Measurements from ENCODE around the gene PSD. TPM values are rescaled to one million over a fixed set of nuclear protein-coding genes. Genes with fewer than 3 reads are reported as not detected.
"Not testable (repeated sequence)": the region's sequence is repeated elsewhere in the genome, so short reads cannot be mapped to it uniquely, and the experiment has no call there.

The PSD gene
- total RNA-seq (1 to 10 TPM; 2.9 to 5.1 TPM), total RNA-seq (2.9 to 3.8 reads per million in 2 donors)

- ATAC-seq (no peak), DNase-seq (no peak)
- Mint-ChIP-seq H3K4me1 (peaks cover 20% of the 10 kb centered on the region), H3K4me3 (peak within 1 kb of the TSS; percentile 98), H3K27ac (peak within 1 kb of the TSS; percentile 37), H3K36me3 (ENCODE audit: low read depth) (peaks cover 5% of the 10 kb centered on the region), H3K27me3 (peaks cover 35% of the 10 kb centered on the region)
- H3K9me3 ChIP-seq (ENCODE audit: control insufficient read depth, low read length, poor library complexity, severe bottlenecking), result no peaks in the 10 kb centered on the region
Measured at GRCh38 chr10:102418622-102419268, at the start of gene PSD. Gene PSD (minus strand): TSS chr10:102418785. CDS start chr10:102417038, 1,747 bp downstream.

GRCh38 chr10:102467971-102468438 is 49.4 kb upstream of the PSD start:
- peaks cover 8% of the 10 kb centered on the region for H3K4me1 Mint-ChIP-seq
- H3K9me3 ChIP-seq (ENCODE audit: control insufficient read depth, low read length, poor library complexity, severe bottlenecking), result no peaks in the 10 kb centered on the region
- no peaks in the 10 kb centered on the region for H3K36me3 Mint-ChIP-seq (ENCODE audit: low read depth)
- H3K27ac Mint-ChIP-seq, result no peak overlapping the region
- H3K27me3 Mint-ChIP-seq, result no peaks in the 10 kb centered on the region
- ATAC-seq, result no peak
- no peak for DNase-seq
- H3K4me3 Mint-ChIP-seq, result no peak overlapping the region

DNA sequence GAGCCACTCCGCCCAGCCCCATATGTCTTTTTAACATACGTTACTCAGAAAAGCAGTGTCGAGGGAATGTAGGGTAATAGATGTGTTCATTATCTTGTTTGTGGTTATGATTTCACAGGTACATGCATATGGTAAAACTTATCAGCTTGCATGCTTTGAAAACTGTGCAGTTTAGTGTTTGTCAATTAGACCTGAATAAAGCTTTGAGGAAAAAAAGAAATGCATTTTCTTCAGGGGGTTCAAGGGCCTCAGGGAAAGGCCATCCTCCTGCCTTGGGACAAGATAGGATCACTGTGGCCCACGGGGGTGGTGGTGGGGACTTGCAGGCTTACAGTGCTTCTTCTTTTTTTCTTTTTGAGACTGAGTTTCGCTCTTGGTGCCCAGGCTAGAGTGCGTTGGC is 48.7 kb upstream of the PSD start:
- Mint-ChIP-seq H3K36me3 (ENCODE audit: low read depth) (no peaks in the 10 kb centered on the region), H3K27ac (no peak overlapping the region), H3K4me1 (peaks cover 11% of the 10 kb centered on the region), H3K27me3 (no peaks in the 10 kb centered on the region), H3K4me3 (no peak overlapping the region)
- DNase-seq (no peak), ATAC-seq (no peak)
- no peaks in the 10 kb centered on the region for H3K9me3 ChIP-seq (ENCODE audit: control insufficient read depth, low read length, poor library complexity, severe bottlenecking)

- H3K27ac Mint-ChIP-seq, result no peak overlapping the region
- DNase-seq, result no peak
- no peaks in the 10 kb centered on the region for H3K36me3 Mint-ChIP-seq (ENCODE audit: low read depth)
- H3K4me1 Mint-ChIP-seq, result peaks cover 24% of the 10 kb centered on the region
- no peak for ATAC-seq
- no peaks in the 10 kb centered on the region for H3K9me3 ChIP-seq (ENCODE audit: control insufficient read depth, low read length, poor library complexity, severe bottlenecking)
- H3K4me3 Mint-ChIP-seq, result no peak overlapping the region
- no peaks in the 10 kb centered on the region for H3K27me3 Mint-ChIP-seq
Measured at GRCh38 chr10:102465466-102465865, 46.9 kb upstream of the PSD start.

DNA sequence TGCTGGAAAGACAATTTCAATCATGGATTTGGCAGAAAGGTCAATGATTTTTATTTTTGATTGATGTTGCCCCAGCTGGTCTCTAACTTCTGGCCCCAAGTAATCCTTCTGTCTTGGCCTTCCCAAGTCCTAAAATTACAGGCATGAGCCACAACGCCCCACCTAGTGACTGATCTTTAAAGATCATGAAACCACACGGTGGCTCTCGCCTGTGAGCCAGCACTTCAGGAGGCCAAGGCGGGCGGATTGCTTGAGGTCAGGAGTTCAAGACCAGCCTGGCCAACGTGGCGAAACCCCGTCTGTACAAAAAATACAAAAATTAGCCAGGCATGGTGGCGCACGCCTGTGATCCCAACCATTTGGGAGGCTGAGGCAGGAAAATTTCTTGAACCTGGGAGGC is 45.4 kb upstream of the PSD start:
- Mint-ChIP-seq H3K36me3 (ENCODE audit: low read depth) (no peaks in the 10 kb centered on the region), H3K27ac (no peak overlapping the region), H3K4me3 (no peak overlapping the region), H3K27me3 (no peaks in the 10 kb centered on the region), H3K4me1 (peaks cover 25% of the 10 kb centered on the region)
- ATAC-seq, result no peak
- no peak for DNase-seq
- H3K9me3 ChIP-seq (ENCODE audit: control insufficient read depth, low read length, poor library complexity, severe bottlenecking), result no peaks in the 10 kb centered on the region

DNA sequence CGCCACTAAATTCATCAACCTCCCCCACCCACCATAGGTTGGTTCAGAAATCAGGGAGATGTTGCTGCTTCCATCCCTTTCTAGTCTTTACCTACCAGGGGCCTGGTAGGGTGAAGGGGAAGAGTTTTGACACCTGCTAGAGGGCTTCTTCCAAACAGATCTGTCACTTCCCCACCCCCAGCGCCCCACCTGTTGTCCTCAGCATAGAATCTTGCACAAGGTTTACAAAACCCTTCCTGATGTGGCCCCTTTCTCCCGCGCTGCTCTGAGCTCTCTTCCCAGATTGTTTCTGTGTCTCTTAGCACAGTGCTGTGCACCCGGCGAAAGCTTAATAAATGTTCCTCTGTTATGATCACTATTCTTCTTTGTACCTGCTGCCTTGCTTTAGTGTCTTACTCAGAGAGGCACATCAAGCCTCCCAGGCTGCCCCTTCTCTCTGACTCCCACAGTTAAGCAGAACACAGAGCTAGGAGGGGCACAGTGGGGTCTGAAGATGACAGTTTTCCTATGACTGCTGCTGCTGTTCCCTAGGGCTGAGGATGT is 44.0 kb upstream of the PSD start:
- no peak for DNase-seq
- H3K4me1 Mint-ChIP-seq, result peaks cover 25% of the 10 kb centered on the region
- H3K9me3 ChIP-seq (ENCODE audit: control insufficient read depth, low read length, poor library complexity, severe bottlenecking), result no peaks in the 10 kb centered on the region
- H3K36me3 Mint-ChIP-seq (ENCODE audit: low read depth), result no peaks in the 10 kb centered on the region
- H3K4me3 Mint-ChIP-seq, result peak overlapping the region; percentile 92
- H3K27me3 Mint-ChIP-seq, result no peaks in the 10 kb centered on the region
- no peak for ATAC-seq
- no peak overlapping the region for H3K27ac Mint-ChIP-seq

- Mint-ChIP-seq H3K27me3 (no peaks in the 10 kb centered on the region), H3K4me1 (peaks cover 25% of the 10 kb centered on the region), H3K4me3 (peak overlapping the region; percentile 92), H3K27ac (peak overlapping the region; percentile 93), H3K36me3 (ENCODE audit: low read depth) (no peaks in the 10 kb centered on the region)
- H3K9me3 ChIP-seq (ENCODE audit: control insufficient read depth, low read length, poor library complexity, severe bottlenecking), result no peaks in the 10 kb centered on the region
- ATAC-seq, result peak; percentile 99
- peak; percentile 89 to 97 (median 91) for DNase-seq
Measured at GRCh38 chr10:102461187-102462054, 42.8 kb upstream of the PSD start.

- H3K27ac Mint-ChIP-seq, result peak overlapping the region; percentile 93
- H3K36me3 Mint-ChIP-seq (ENCODE audit: low read depth), result no peaks in the 10 kb centered on the region
- H3K4me1 Mint-ChIP-seq, result peaks cover 25% of the 10 kb centered on the region
- H3K9me3 ChIP-seq (ENCODE audit: control insufficient read depth, low read length, poor library complexity, severe bottlenecking), result no peaks in the 10 kb centered on the region
- H3K4me3 Mint-ChIP-seq, result peak overlapping the region; percentile 92
- ATAC-seq (peak; percentile 25), DNase-seq (no peak)
- no peaks in the 10 kb centered on the region for H3K27me3 Mint-ChIP-seq
Measured at GRCh38 chr10:102460836-102461186, 42.2 kb upstream of the PSD start.

DNA sequence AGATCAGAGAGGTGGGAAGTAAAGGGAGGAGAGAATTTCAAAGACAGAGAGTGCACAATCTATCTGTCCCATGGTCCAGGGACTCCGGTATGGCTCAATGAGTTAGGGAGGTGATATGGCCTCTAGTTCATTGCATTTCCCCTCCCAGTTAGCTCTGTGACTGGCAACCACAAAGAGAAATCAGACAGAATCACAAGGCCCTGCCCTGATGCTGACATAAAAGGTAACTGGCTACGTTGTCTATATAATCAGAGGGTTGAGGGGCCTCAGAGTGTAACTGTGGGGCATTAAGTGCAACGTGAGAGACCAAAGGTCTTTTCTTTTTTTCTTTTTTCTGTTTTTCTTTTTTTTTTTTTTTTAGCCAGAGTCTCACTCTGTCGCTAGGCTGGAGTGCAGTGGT is 40.1 kb upstream of the PSD start:
- H3K36me3 Mint-ChIP-seq (ENCODE audit: low read depth), result no peaks in the 10 kb centered on the region
- peak overlapping the region; percentile 8 for H3K27ac Mint-ChIP-seq
- no peak overlapping the region for H3K4me3 Mint-ChIP-seq
- H3K4me1 Mint-ChIP-seq, result peaks cover 25% of the 10 kb centered on the region
- no peaks in the 10 kb centered on the region for H3K9me3 ChIP-seq (ENCODE audit: control insufficient read depth, low read length, poor library complexity, severe bottlenecking)
- no peak for ATAC-seq
- DNase-seq, result no peak
- H3K27me3 Mint-ChIP-seq, result no peaks in the 10 kb centered on the region

DNA sequence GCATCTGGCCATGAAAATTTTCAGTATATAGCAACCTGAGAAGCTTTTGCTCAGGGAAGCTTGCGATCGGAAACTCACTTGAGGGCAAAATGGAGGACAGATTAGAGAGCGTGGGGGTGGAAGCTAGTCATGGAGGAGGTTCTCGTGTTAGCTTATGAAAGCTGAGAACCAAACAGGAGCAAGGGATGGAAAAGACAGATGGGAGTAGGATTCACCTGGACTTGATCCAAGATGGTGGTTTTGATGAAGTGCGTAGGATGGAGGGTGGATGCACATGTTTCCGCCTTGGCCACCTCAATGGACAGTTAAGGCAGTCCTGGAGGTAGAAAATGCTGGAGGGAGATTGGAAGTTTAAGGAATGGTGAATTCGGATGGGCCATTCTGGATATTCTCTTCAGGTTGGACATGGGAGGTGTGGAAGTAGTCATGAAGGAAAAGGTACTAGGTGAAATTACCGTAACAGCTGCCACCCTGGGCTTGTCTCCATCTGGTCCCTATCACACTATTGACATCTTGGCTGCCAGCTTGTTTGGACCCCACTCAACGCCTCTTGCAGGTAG is 39.1 kb upstream of the PSD start:
- ATAC-seq (no peak), DNase-seq (no peak)
- H3K4me3 Mint-ChIP-seq, result no peak overlapping the region
- no peaks in the 10 kb centered on the region for H3K9me3 ChIP-seq (ENCODE audit: control insufficient read depth, low read length, poor library complexity, severe bottlenecking)
- peak overlapping the region; percentile 8 for H3K27ac Mint-ChIP-seq
- H3K27me3 Mint-ChIP-seq, result no peaks in the 10 kb centered on the region
- peaks cover 27% of the 10 kb centered on the region for H3K4me1 Mint-ChIP-seq
- peaks cover 2% of the 10 kb centered on the region for H3K36me3 Mint-ChIP-seq (ENCODE audit: low read depth)

GRCh38 chr10:102455893-102456471 is 37.4 kb upstream of the PSD start:
- no peak overlapping the region for H3K27ac Mint-ChIP-seq
- H3K27me3 Mint-ChIP-seq, result no peaks in the 10 kb centered on the region

GRCh38 chr10:102454662-102455487 is 36.3 kb upstream of the PSD start:
- not testable (repeated sequence) for H3K27me3 Mint-ChIP-seq; H3K36me3 Mint-ChIP-seq (ENCODE audit: low read depth); H3K9me3 ChIP-seq (ENCODE audit: control insufficient read depth, low read length, poor library complexity, severe bottlenecking); H3K4me3 Mint-ChIP-seq; DNase-seq; H3K27ac Mint-ChIP-seq; ATAC-seq
- peaks cover 19% of the 10 kb centered on the region for H3K4me1 Mint-ChIP-seq

More at GRCh38 chr10:102455893-102456471, 37.4 kb upstream of the PSD start:
- ATAC-seq, result no peak
- H3K9me3 ChIP-seq (ENCODE audit: control insufficient read depth, low read length, poor library complexity, severe bottlenecking), result no peaks in the 10 kb centered on the region
- Mint-ChIP-seq H3K4me1 (peaks cover 22% of the 10 kb centered on the region), H3K36me3 (ENCODE audit: low read depth) (peaks cover 2% of the 10 kb centered on the region), H3K4me3 (no peak overlapping the region)
- DNase-seq, result no peak

All from T-helper 17 cell (primary cell).